Natural killer cell (primary cell): ENCODE results near the gene INSIG1. TPM values are rescaled to one million over a fixed set of nuclear protein-coding genes. Genes with fewer than 3 reads are reported as not detected.

Source experiments
- ATAC-seq, 3 donors: fragments of 150-1000 bp in 2 of 3; fragments of 200-7000 bp in 1 of 3; cut with Tn5 transposase; 1 replicate in 1 of 3; 2 replicates in 2 of 3; pipeline ENCODE4 v1.10.0; 2021; ENCODE audit warnings: mild to moderate bottlenecking in 2 of 3, moderate library complexity in 2 of 3
- DNase-seq, 2 donors: peaks; one replicate each; pipeline versions ENCODE4 v3.0.0 to v3.0.0-alpha.2; 2013 to 2021; ENCODE audit warnings: mixed read lengths in 1 of 2
- H3K27ac ChIP-seq: one replicate; pipeline ENCODE4 v1.5.1; 2013; ENCODE audit warnings: mild to moderate bottlenecking, low read length
- H3K27me3 ChIP-seq: one replicate; pipeline ENCODE4 v1.6.1; 2013; ENCODE audit warnings: low read length; ENCODE audit not compliant: control insufficient read depth, insufficient read depth
- H3K36me3 ChIP-seq: one replicate; pipeline ENCODE4 v1.6.1; 2013; ENCODE audit warnings: low read length; ENCODE audit not compliant: control insufficient read depth, insufficient read depth
- H3K4me1 ChIP-seq: one replicate; pipeline ENCODE4 v1.6.1; 2013; ENCODE audit warnings: low read length; ENCODE audit not compliant: control insufficient read depth, insufficient read depth
- H3K4me3 ChIP-seq: one replicate; pipeline ENCODE4 v1.5.1; 2013; ENCODE audit warnings: low read length
- H3K9me3 ChIP-seq: one replicate; pipeline ENCODE4 v1.6.1; 2013; ENCODE audit warnings: low read length; ENCODE audit not compliant: control insufficient read depth, insufficient read depth
- H3K27ac Mint-ChIP-seq, 2 donors: one replicate each; pipeline ENCODE4 v1.8.0; 2022; ENCODE audit warnings: mild to moderate bottlenecking in 2 of 2, mixed read lengths in 2 of 2, moderate library complexity in 1 of 2
- H3K27me3 Mint-ChIP-seq, 2 donors: one replicate each; pipeline ENCODE4 v1.8.0; 2022; ENCODE audit warnings: low read depth in 2 of 2, mixed read lengths in 2 of 2
- H3K36me3 Mint-ChIP-seq: one replicate; pipeline ENCODE4 v1.8.0; 2022; ENCODE audit warnings: mixed read lengths
- H3K4me1 Mint-ChIP-seq, 2 donors: one replicate each; pipeline ENCODE4 v1.8.0; 2022; ENCODE audit warnings: mixed read lengths in 2 of 2
- H3K4me3 Mint-ChIP-seq: one replicate; pipeline ENCODE4 v1.8.0; 2022; ENCODE audit warnings: mild to moderate bottlenecking, moderate library complexity, mixed read lengths
- H3K9me3 Mint-ChIP-seq, 2 donors: one replicate each; pipeline ENCODE4 v1.8.0; 2022; ENCODE audit warnings: mixed read lengths in 2 of 2
- CTCF ChIP-seq: fragments of 200-600 bp; IDR thresholded peaks from one replicate; pipeline ENCODE4 v1.8.0; 2022; ENCODE audit warnings: antibody characterized with exemption
- WGBS: methylation state at CpG from one replicate; pipeline ENCODE4 v1.1.7; 2013; ENCODE audit warnings: missing lambda C conversion rate; ENCODE audit not compliant: insufficient coverage; 5-methylcytosine and 5-hydroxymethylcytosine counted together
- intact Hi-C: fragments of 100-400 bp; cut with micrococcal nuclease; formaldehyde crosslinking; loops from one replicate; pipeline ENCODE4 v1.14.2; 2022
- total RNA-seq, 4 donors: library from RNA; stranded (reverse); fragments of 120-200 nt in 1 of 4; gene quantifications; one replicate each; pipeline versions ENCODE4 v1.2.3 to v1.2.4, GENCODE V29; 2013 to 2022

The INSIG1 gene
- total RNA-seq, 3 donors from 2014 or later (not counting 1 experiment from before 2014, with no cell fraction given), result 66.7 to 115 (median 84.5) TPM

- no peaks in the 10 kb centered on the region for H3K9me3 ChIP-seq
- H3K4me1 Mint-ChIP-seq, result peaks cover 56 to 60% of the 10 kb centered on the region in 2 donors
- H3K27ac Mint-ChIP-seq, result peak overlapping the region; percentile 95 to 97
- peak overlapping the region; percentile 58 for H3K4me3 ChIP-seq
- intact Hi-C loops, result loop anchor here (2.0 to 5.0 kb wide), 3 partner anchors 40 to 1594 kb away; partner anchors contain the start of gene LMBR1
- H3K27me3 Mint-ChIP-seq, result no peaks in the 10 kb centered on the region
- no peaks in the 10 kb centered on the region for H3K27me3 ChIP-seq
- DNase-seq (peak in 1 of 2 donors; percentile 52), ATAC-seq (no peak)
- peaks cover 34% of the 10 kb centered on the region for H3K4me1 ChIP-seq
- H3K27ac ChIP-seq, result peak overlapping the region; percentile 94
- WGBS, result under 1% methylated on average over 34 of the region's 34 CpGs
- no peak for TF ChIP-seq CTCF
- H3K4me3 Mint-ChIP-seq, result peak overlapping the region; percentile 99
- no peaks in the 10 kb centered on the region for H3K9me3 Mint-ChIP-seq
- H3K36me3 Mint-ChIP-seq, result no peaks in the 10 kb centered on the region
- peaks cover 14% of the 10 kb centered on the region for H3K36me3 ChIP-seq
Observed at GRCh38 chr7:155298288-155298833, 683 bp downstream of the INSIG1 start.

- H3K27ac Mint-ChIP-seq, result peak overlapping the region; percentile 95 to 97
- no peaks in the 10 kb centered on the region for H3K9me3 Mint-ChIP-seq
- H3K27me3 ChIP-seq, result no peaks in the 10 kb centered on the region
- H3K27ac ChIP-seq, result peak overlapping the region; percentile 94
- DNase-seq (peak; percentile 93 to 98), ATAC-seq (peak; percentile 66 to 78 (median 71))
- H3K36me3 Mint-ChIP-seq, result no peaks in the 10 kb centered on the region
- peaks cover 21% of the 10 kb centered on the region for H3K36me3 ChIP-seq
- H3K27me3 Mint-ChIP-seq, result no peaks in the 10 kb centered on the region
- peaks cover 56 to 58% of the 10 kb centered on the region in 2 donors for H3K4me1 Mint-ChIP-seq
- TF ChIP-seq CTCF, result no peak
- WGBS, result under 1% methylated on average over 27 of the region's 27 CpGs
- peak overlapping the region; percentile 58 for H3K4me3 ChIP-seq
- H3K4me3 Mint-ChIP-seq, result peak overlapping the region; percentile 99
- H3K9me3 ChIP-seq, result no peaks in the 10 kb centered on the region
- intact Hi-C loops, result loop anchor here (1.0 to 5.0 kb wide), 5 partner anchors 40 to 1593 kb away; partner anchors contain the start of gene LMBR1
- H3K4me1 ChIP-seq, result peaks cover 34% of the 10 kb centered on the region
Observed at GRCh38 chr7:155298834-155299534, 1.3 kb downstream of the INSIG1 start.

GRCh38 chr7:155299535-155300202 lies 2.0 kb downstream of the INSIG1 start:
- DNase-seq (peak in 1 of 2 donors; percentile 69), ATAC-seq (peak; percentile 0 to 4 (median 1))
- no peaks in the 10 kb centered on the region for H3K27me3 ChIP-seq
- H3K4me1 Mint-ChIP-seq, result peaks cover 51 to 52% of the 10 kb centered on the region in 2 donors
- peaks cover 34% of the 10 kb centered on the region for H3K4me1 ChIP-seq
- peak overlapping the region; percentile 94 for H3K27ac ChIP-seq
- no peak for TF ChIP-seq CTCF
- H3K9me3 Mint-ChIP-seq, result no peaks in the 10 kb centered on the region
- peak overlapping the region; percentile 99 for H3K4me3 Mint-ChIP-seq
- no peaks in the 10 kb centered on the region for H3K36me3 Mint-ChIP-seq
- H3K27me3 Mint-ChIP-seq, result no peaks in the 10 kb centered on the region
- WGBS, result 21% methylated on average over 5 of the region's 8 CpGs
- H3K4me3 ChIP-seq, result peak overlapping the region; percentile 49
- peak overlapping the region; percentile 95 to 97 for H3K27ac Mint-ChIP-seq
- H3K9me3 ChIP-seq, result no peaks in the 10 kb centered on the region
- intact Hi-C loops, result loop anchor here (1.0 to 5.0 kb wide), 5 partner anchors 39 to 1593 kb away; partner anchors contain the start of gene LMBR1
- H3K36me3 ChIP-seq, result peaks cover 27% of the 10 kb centered on the region
